HG02884 (cell line): Measurements from ENCODE around the gene NMS.

ENCODE experiments used
- ATAC-seq: cut with Tn5 transposase; IDR thresholded peaks from one replicate; pipeline ENCODE4 v1.9.1; 2021; ENCODE audit warnings: mild to moderate bottlenecking, moderate library complexity; ENCODE audit not compliant: unreplicated experiment

Gene NMS

GRCh38 chr2:100484390-100484789 is 14.1 kb downstream of the NMS start:
- ATAC-seq: no peak

GRCh38 chr2:100485396-100485795 is 15.1 kb downstream of the NMS start:
- no peak for ATAC-seq

GRCh38 chr2:100494712-100495111 is 24.4 kb downstream of the NMS start:
- ATAC-seq: no peak

GRCh38 chr2:100502782-100503181 is 32.5 kb downstream of the NMS start:
- ATAC-seq: no peak

- ATAC-seq: no peak
Observed at GRCh38 chr2:100504542-100504941, 34.3 kb downstream of the NMS start.

GRCh38 chr2:100509066-100509465 is 38.8 kb downstream of the NMS start:
- no peak for ATAC-seq

GRCh38 chr2:100513650-100514049 is 43.4 kb downstream of the NMS start:
- no peak for ATAC-seq

GRCh38 chr2:100517556-100517955 is 47.3 kb downstream of the NMS start:
- ATAC-seq: no peak

GRCh38 chr2:100518801-100519200 is 48.5 kb downstream of the NMS start:
- ATAC-seq: no peak

- ATAC-seq: no peak
Observed at GRCh38 chr2:100520224-100520623, 49.9 kb downstream of the NMS start.

- ATAC-seq: no peak
Observed at GRCh38 chr2:100522430-100522829, 52.1 kb downstream of the NMS start.

- ATAC-seq: no peak
Observed at GRCh38 chr2:100524331-100524730, 54.0 kb downstream of the NMS start.

GRCh38 chr2:100526868-100527267 is 56.6 kb downstream of the NMS start:
- no peak for ATAC-seq

GRCh38 chr2:100527440-100528015 is 57.2 kb downstream of the NMS start:
- ATAC-seq: no peak

- ATAC-seq: no peak
Observed at GRCh38 chr2:100529176-100529575, 58.9 kb downstream of the NMS start.

- no peak for ATAC-seq
Observed at GRCh38 chr2:100529900-100530299, 59.6 kb downstream of the NMS start.
